GM11168 (cell line): ENCODE results near the gene DHRS7B.
"Not testable (repeated sequence)": the region's sequence is repeated elsewhere in the genome, so short reads cannot be mapped to it uniquely, and the experiment has no call there.

ENCODE experiments used
- in situ Hi-C: fragments of 300-500 bp; cut with MboI; formaldehyde crosslinking; loops from one replicate; pipeline ENCODE4 v1.12.0; 2022; ENCODE audit warnings: low sequenced_read_pairs; ENCODE audit not compliant: unreplicated experiment

The DHRS7B gene

DNA sequence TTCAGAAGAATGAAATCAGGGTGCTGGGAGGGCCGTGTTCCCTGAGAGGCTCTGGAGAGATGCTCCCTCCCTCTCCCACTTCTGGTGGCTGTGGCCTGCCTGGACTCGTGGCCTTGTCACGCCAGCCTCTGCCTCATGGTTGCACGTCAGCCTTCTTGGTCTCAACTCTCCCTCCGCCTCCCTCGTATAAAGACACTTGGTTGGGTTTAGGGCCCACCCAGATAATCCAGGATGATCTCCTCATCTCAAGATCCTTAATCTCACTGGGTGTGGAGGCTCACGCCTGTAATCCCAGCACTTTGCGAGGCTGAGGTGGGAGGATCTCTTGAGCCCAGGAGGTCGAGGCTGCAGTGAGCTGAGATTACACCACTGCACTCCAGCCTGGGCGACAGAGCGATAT lies 100.5 kb downstream of the DHRS7B start:
- in situ Hi-C loops = not testable (repeated sequence)

- in situ Hi-C loops = no loop called here
Observed at GRCh38 chr17:21228111-21228510, 101.3 kb downstream of the DHRS7B start.

DNA sequence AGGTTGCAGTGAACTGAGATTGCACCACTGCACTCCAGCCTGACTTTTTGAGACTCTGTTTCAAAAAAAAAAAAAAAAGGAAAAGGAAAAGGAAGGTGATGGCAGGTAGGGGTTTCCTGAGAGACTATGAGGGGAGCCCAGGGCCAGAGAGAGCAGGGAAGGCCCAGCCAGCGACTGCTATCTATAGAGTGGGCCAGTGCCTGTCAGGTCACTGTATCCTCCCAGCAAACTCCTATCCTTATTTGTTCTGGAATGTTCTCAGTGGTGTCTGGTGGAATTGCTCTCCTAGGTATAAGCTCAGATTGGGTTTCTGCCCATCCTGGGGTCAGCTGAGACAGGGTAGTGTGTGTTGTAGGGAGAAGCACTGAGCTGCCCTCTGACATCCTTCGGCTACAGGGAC lies 102.1 kb downstream of the DHRS7B start:
- in situ Hi-C loops = no loop called here

GRCh38 chr17:21231533-21231932 lies 104.8 kb downstream of the DHRS7B start:
- in situ Hi-C loops = no loop called here

GRCh38 chr17:21232033-21232749 lies 105.4 kb downstream of the DHRS7B start:
- in situ Hi-C loops = no loop called here

GRCh38 chr17:21233581-21234347 lies 107.0 kb downstream of the DHRS7B start:
- in situ Hi-C loops = no loop called here

DNA sequence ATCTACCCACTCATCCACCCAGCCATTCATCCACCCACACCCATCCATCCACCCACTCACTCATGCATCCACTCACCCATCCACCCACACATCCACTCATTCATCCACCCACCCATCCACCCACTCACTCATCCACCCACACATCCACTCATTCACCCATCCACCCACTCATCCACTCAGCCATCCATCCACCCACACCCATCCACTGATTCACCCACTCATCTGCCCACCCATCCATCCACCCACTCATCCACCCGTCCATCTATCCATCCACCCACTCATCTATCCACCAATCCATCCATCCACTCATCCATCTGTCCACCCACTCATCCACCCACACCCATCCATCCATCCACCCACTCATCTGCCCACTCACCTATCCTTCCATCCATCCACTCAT lies 109.2 kb downstream of the DHRS7B start:
- in situ Hi-C loops = no loop called here

DNA sequence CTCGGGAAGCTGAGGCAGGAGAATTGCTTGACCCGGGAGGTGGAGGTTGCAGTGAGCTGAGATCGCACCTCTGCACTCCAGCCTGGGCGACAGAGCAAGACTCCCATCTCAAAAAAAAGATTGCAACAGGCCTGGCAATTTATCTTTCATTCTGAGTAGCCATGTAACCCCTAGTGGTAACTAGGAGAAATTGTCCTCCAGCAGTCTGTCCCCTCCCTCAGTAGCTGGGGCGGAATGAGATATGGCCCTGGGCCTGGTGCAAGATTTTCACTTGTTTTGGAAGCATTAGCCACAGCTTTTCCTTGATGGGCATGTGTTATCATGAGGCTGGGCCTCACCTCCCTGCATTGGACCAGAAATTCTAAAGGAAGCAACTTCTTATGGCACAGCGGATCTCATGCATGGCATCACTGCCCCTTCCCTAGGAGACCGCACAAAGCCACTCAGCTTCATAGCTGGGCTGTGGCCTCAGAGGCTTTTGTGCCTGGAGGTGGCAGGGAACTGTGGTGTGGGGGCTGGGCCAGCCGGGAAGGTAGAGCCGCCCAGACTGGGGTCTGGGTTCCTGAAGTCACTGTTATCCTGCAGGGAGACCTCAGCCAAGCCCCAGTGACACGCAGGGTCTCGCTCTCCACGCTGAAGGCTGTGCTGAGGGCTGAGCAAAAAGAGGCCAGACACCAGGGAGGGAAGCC lies 113.1 kb downstream of the DHRS7B start:
- in situ Hi-C loops = loop anchor here (10.0 kb wide), 1 partner anchor 115 kb away; the partner anchor contains the start of gene DHRS7B

DNA sequence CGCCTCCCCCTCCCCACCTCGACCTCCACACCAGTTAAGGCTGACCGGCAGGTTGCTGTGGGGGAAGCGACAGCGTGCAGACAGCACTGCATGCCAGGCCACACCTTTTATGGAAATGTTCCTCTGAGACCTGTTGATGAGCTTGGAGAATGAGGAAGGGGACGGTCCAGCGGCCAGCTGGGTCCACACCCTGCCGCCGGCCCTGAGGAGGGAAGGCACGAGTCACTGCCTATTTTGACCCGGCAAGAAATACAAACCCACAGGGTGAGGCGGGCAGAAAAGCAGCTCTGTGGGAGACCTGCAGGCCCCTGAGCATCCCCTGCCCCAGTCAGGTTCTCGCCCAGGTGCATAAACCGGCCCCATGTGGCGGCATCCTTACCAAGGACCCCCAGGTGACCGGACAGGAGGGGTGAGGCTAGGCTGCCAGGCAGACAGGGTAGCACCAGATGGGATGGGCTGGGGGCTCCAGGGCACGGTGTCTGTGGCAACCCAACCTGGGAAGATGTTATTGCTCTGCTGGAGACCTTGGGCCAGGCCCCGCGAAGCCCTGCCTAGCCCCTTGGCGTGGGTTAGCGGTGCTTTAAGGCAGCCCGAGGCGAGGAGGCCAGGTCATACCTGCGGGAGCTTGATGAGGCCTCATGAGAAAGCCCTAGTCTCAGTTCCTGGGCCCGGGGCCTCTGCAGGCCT lies 113.7 kb downstream of the DHRS7B start:
- in situ Hi-C loops = loop anchor here (10.0 kb wide), 1 partner anchor 116 kb away; the partner anchor contains the start of gene DHRS7B
